HG02610 (cell line): ENCODE measurements around the gene VENTX.

Experiments
- ATAC-seq: cut with Tn5 transposase; IDR thresholded peaks from one replicate; pipeline ENCODE4 v1.9.1; 2021; ENCODE audit warnings: mild to moderate bottlenecking, moderate library complexity; ENCODE audit not compliant: unreplicated experiment

VENTX gene

GRCh38 chr10:133201948-133202725, 35.5 kb upstream of the VENTX start:
- ATAC-seq: no peak

GRCh38 chr10:133202778-133203651, 34.6 kb upstream of the VENTX start:
- no peak for ATAC-seq

DNA sequence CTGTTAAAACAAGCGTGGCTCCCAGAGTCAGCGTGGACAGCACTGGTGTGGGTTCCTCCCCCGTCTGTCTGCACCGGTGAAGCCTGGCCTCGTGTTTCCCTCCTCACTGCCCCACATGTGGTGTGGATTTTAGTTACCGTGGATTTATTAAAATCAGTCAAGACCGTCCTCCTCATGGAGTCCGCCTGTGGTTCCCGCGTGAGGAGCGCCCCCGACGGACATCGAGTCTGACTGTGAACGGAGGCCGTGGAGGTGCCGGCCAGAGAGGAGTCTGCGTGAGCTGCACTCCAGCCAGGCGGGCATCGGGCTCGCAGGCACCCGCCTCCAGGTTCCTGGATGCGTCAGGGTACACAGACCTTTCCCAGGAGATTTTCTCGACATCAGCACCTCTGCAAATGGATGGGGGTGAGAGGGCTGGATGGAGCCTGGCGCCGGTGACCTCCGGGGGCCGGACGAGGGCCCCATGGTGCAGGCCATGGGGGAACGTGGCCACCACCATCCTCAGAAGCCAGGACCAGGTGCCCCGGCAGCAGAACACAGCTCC, 33.9 kb upstream of the VENTX start:
- ATAC-seq: no peak

- ATAC-seq: no peak
These were observed 33.2 kb upstream of the VENTX start for GRCh38 chr10:133204226-133205015.

- ATAC-seq: no peak
These were observed 32.5 kb upstream of the VENTX start for GRCh38 chr10:133205146-133205545.

GRCh38 chr10:133206356-133207040, 31.2 kb upstream of the VENTX start:
- no peak for ATAC-seq

GRCh38 chr10:133207041-133207600, 30.5 kb upstream of the VENTX start:
- ATAC-seq: no peak

DNA sequence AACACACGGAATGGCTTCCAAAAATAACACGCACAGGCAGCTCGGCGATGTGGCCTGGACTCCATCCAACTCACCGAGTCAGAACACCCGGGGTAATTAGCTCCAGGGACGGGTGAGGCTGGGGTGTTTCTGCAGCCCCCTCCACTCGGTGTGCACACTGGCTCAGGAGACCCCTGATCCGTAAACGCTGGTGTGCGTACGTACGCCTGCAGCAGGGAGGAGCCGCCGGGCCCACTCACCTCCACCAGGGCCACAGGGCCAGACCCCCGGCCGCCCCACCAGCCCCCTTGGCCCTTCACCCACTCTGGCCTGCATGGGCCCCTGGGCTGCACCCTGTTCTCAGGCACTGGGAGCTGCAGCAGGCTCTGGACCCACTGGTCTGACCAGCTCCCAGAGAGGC, 30.0 kb upstream of the VENTX start:
- ATAC-seq: no peak

GRCh38 chr10:133208466-133208865, 29.2 kb upstream of the VENTX start:
- no peak for ATAC-seq

- no peak for ATAC-seq
These were observed 28.5 kb upstream of the VENTX start for GRCh38 chr10:133209117-133209516.

GRCh38 chr10:133209641-133210040, 28.0 kb upstream of the VENTX start:
- no peak for ATAC-seq

DNA sequence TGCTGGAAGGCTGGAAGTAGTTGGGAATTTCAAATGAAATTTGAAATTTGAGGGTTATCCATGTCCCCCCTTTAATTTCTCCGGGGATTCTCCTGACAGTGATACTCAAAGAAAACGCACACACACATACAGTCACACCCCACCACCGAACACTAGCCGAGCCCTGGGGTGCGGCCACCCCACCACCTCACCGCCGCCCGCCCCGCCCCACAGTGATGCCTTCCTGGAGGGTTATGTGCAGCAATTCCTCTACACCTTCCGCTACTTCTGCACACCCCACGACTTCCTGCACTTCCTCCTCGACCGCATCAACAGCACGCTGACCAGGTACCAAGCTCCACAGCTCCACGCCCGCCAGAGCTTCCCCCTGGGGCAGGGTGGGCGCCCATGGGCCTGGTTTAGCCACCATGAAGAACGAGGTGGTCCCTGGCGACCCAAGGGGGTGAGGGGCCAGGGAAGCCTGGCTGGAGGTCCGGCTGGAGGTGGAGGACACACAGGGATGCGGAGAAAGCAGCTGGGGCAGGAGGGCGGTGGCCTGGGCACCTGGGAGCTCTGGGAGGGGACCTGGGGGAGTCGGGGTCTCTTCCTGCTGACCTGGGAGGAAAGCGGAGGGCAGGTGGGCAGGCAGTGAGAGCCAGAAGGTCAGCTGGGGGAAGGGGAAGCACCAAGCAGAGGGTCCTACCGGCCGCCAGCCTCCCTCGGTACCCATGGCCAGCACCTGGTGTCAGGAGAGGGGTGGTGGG, 27.1 kb upstream of the VENTX start:
- ATAC-seq: no peak

GRCh38 chr10:133211141-133211830, 26.4 kb upstream of the VENTX start:
- no peak for ATAC-seq

- ATAC-seq: no peak
These were observed 25.4 kb upstream of the VENTX start for GRCh38 chr10:133211959-133212852.

DNA sequence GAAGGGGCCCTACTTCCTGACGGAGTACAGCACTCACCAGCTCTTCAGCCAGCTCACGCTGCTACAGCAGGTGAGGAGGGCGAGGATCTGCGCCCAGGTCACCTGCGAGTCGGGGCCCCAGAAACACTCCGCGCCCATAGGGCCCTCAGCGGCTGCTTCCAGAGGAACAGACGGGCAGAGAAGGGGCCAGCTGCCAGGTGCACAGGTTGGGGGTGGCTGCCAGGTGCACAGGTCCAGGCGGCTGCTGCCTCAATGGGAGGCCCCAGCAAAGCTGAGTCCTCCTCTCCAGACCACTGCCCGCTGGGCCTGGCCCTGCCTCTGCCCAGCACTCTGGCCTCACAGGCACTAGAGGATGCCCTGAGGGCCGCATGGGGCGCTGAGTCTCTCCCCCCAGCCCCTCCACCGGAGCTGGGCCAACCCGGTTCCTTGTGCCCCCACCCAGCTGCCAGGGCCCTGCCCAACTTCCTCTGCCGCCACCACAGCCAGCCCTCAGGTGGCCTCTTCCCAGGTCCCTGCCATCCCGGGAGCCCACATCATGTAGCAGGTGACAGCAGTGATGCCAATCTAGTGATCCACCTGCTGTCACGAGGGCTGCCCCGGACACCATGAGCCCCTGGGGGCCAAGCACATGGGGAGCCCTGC, 24.7 kb upstream of the VENTX start:
- no peak for ATAC-seq

GRCh38 chr10:133213641-133214467, 23.8 kb upstream of the VENTX start:
- no peak for ATAC-seq
